ENCODE results near the gene GNG2.

Gene GNG2

DNA sequence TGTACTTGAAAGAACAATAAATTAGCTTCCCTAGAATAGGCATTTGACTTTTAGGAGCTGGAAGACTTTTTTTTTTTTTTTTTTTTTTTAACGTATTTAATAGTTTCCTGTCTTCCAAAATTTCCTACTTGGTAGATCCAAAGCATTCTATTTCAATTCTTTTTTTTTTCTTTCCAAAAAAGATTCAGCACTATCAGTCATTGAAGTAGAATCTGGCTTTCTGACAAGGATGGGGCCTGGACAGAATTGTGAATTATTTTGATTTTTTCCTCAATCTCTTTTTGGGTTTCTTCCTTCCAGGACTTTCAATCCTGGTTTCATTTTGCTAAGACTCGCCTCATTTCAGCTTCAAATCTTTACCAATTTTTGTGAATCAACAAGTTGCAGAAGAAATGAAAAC is 21.2 kb downstream of the GNG2 start:
- Histone ChIP-seq H3K9me3 (ENCODE audit: insufficient read depth, low read length) (no peaks in the 10 kb centered on the region), H3F3A (ENCODE audit: insufficient read depth) (no peaks in the 10 kb centered on the region), H3K27me3 (ENCODE audit: low read length) (no peaks in the 10 kb centered on the region), H3K4me3 (ENCODE audit: insufficient read depth, low read length, poor library complexity, severe bottlenecking) (no peak overlapping the region), H3K79me2 (ENCODE audit: insufficient read depth, low read length) (no peaks in the 10 kb centered on the region), H3K27ac (ENCODE audit: low read depth, low read length) (no peak overlapping the region), H3K9ac (ENCODE audit: low read length) (no peak overlapping the region), H3K36me3 (ENCODE audit: low read length) (no peaks in the 10 kb centered on the region), H2AFZ (ENCODE audit: low read depth, low read length, severe bottlenecking) (no peak overlapping the region), H3K4me2 (ENCODE audit: low read depth, low read length, poor library complexity, severe bottlenecking) (no peak overlapping the region), H4K20me1 (ENCODE audit: low read depth, low read length) (no peaks in the 10 kb centered on the region), H3K9me2 (replicated peaks; ENCODE audit: insufficient read depth, low read length) (no peaks in the 10 kb centered on the region)
- no peak for TF ChIP-seq EZH2phosphoT487 (conservative IDR thresholded peaks at IDR 0.05; ENCODE audit: low read length)
- TF ChIP-seq, protein P1, sequence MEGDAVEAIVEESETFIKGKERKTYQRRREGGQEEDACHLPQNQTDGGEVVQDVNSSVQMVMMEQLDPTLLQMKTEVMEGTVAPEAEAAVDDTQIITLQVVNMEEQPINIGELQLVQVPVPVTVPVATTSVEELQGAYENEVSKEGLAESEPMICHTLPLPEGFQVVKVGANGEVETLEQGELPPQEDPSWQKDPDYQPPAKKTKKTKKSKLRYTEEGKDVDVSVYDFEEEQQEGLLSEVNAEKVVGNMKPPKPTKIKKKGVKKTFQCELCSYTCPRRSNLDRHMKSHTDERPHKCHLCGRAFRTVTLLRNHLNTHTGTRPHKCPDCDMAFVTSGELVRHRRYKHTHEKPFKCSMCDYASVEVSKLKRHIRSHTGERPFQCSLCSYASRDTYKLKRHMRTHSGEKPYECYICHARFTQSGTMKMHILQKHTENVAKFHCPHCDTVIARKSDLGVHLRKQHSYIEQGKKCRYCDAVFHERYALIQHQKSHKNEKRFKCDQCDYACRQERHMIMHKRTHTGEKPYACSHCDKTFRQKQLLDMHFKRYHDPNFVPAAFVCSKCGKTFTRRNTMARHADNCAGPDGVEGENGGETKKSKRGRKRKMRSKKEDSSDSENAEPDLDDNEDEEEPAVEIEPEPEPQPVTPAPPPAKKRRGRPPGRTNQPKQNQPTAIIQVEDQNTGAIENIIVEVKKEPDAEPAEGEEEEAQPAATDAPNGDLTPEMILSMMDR (IDR thresholded peaks at IDR 0.05; ENCODE audit: insufficient read depth, low read length, poor library complexity, severe bottlenecking) = no peak

DNA sequence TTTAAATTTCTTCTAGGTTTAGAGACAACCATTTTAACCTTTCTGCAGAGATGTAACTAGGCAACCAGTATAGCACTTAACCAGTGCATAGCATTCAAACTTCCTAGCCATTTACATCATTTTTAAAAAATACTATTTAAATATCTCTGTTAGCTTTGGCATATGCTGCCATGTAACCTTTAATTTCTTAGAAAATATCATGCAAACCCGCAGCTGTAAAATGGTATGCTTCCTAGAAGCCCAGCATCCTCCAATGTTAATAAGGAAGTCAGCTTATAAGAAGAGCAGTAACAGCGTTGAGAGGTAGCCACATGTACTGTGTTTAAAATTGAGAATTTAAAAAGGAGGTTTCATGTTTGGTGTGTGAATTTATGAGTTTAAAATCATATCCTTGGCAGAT is 22.8 kb downstream of the GNG2 start:
- Histone ChIP-seq H3K9me2 (replicated peaks; ENCODE audit: insufficient read depth, low read length) (no peaks in the 10 kb centered on the region), H3K27ac (ENCODE audit: low read depth, low read length) (no peak overlapping the region), H2AFZ (ENCODE audit: low read depth, low read length, severe bottlenecking) (no peak overlapping the region), H3K36me3 (ENCODE audit: low read length) (no peaks in the 10 kb centered on the region), H3K9ac (ENCODE audit: low read length) (no peak overlapping the region), H3K9me3 (ENCODE audit: insufficient read depth, low read length) (no peaks in the 10 kb centered on the region), H3K79me2 (ENCODE audit: insufficient read depth, low read length) (no peaks in the 10 kb centered on the region), H3F3A (ENCODE audit: insufficient read depth) (no peaks in the 10 kb centered on the region), H3K4me2 (ENCODE audit: low read depth, low read length, poor library complexity, severe bottlenecking) (no peak overlapping the region), H3K4me3 (ENCODE audit: insufficient read depth, low read length, poor library complexity, severe bottlenecking) (no peak overlapping the region), H3K27me3 (ENCODE audit: low read length) (no peaks in the 10 kb centered on the region), H4K20me1 (ENCODE audit: low read depth, low read length) (no peaks in the 10 kb centered on the region)
- TF ChIP-seq EZH2phosphoT487 (conservative IDR thresholded peaks at IDR 0.05; ENCODE audit: low read length) = no peak
- TF ChIP-seq, protein P1 (IDR thresholded peaks at IDR 0.05; ENCODE audit: insufficient read depth, low read length, poor library complexity, severe bottlenecking) = no peak

DNA sequence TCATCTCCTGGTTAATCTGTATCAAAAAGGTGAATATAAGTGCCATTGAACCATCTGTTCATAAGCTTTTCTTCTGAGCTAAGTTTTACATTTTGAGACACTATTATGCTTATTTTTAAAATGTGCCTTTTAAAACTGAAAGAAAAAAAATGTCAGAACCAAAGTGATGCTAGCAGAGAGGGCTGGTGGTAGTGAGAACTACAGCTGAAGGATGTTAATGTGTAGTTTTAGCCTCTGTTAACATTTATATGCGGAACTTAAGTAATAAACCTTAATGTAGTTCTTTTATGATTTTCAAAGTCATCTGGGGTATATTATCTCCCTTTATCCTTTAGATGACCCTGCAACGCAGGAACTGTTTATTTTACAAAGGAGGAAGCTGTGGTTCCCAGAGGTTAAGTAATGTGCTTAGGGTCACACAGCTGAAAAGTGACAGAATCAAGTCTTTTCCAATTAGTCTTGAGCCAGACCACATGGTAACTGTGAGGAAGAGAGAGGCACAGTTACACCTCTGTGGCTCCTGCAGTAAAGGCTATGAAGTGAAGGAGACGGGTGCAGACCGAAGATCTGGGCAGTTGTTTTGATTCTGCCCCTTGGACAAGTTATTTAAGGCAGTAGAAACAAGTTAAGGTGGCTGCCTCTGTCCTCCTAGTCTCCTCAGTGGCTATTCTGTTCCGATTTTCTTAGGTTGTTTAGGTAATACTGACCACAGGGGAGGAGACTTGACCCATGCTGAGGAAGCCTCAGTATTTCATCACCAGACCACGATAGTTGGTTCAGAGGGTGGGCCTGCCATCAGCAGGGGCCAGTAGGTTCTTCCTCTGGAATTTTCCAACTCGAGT is 23.9 kb downstream of the GNG2 start:
- Histone ChIP-seq H3K4me2 (ENCODE audit: low read depth, low read length, poor library complexity, severe bottlenecking) (no peak overlapping the region), H2AFZ (ENCODE audit: low read depth, low read length, severe bottlenecking) (no peak overlapping the region), H3K27ac (ENCODE audit: low read depth, low read length) (no peak overlapping the region), H4K20me1 (ENCODE audit: low read depth, low read length) (no peaks in the 10 kb centered on the region), H3K4me3 (ENCODE audit: insufficient read depth, low read length, poor library complexity, severe bottlenecking) (no peak overlapping the region), H3K36me3 (ENCODE audit: low read length) (no peaks in the 10 kb centered on the region), H3K27me3 (ENCODE audit: low read length) (no peaks in the 10 kb centered on the region), H3K9ac (ENCODE audit: low read length) (no peak overlapping the region), H3K9me3 (ENCODE audit: insufficient read depth, low read length) (no peaks in the 10 kb centered on the region), H3K79me2 (ENCODE audit: insufficient read depth, low read length) (no peaks in the 10 kb centered on the region), H3F3A (ENCODE audit: insufficient read depth) (no peaks in the 10 kb centered on the region), H3K9me2 (replicated peaks; ENCODE audit: insufficient read depth, low read length) (no peaks in the 10 kb centered on the region)
- TF ChIP-seq, protein P1 (IDR thresholded peaks at IDR 0.05; ENCODE audit: insufficient read depth, low read length, poor library complexity, severe bottlenecking) = no peak
- no peak for TF ChIP-seq EZH2phosphoT487 (conservative IDR thresholded peaks at IDR 0.05; ENCODE audit: low read length)
